Chondrocyte (in vitro differentiated cells): ENCODE data around the gene CSF1. TPM values are rescaled to one million over a fixed set of nuclear protein-coding genes. Genes with fewer than 3 reads are reported as not detected.

ENCODE experiments used
- DNase-seq: peaks from one replicate; pipeline ENCODE4 v3.0.0; 2021; ENCODE audit warnings: mixed read lengths, low spot score
- H3K27ac Mint-ChIP-seq: one replicate; pipeline ENCODE4 v1.8.0; 2021; ENCODE audit warnings: mild to moderate bottlenecking, moderate library complexity, mixed read lengths; ENCODE audit not compliant: unreplicated experiment
- H3K27me3 Mint-ChIP-seq: 2 replicates; pipeline ENCODE4 v1.8.0; 2021; ENCODE audit warnings: low read depth, mixed read lengths
- H3K36me3 Mint-ChIP-seq: 2 replicates; pipeline ENCODE4 v1.8.0; 2021; ENCODE audit warnings: low read depth, mixed read lengths
- H3K4me1 Mint-ChIP-seq: 2 replicates; pipeline ENCODE4 v1.8.0; 2021; ENCODE audit warnings: low read depth, mild to moderate bottlenecking, mixed read lengths
- H3K4me3 Mint-ChIP-seq: one replicate; pipeline ENCODE4 v1.8.0; 2021; ENCODE audit warnings: mild to moderate bottlenecking, moderate library complexity, mixed read lengths; ENCODE audit not compliant: unreplicated experiment
- H3K9me3 Mint-ChIP-seq: 2 replicates; pipeline ENCODE4 v1.8.0; 2021; ENCODE audit warnings: low read depth, mixed read lengths
- CTCF ChIP-seq: fragments of 200-600 bp; sonication (generic); IDR thresholded peaks from 2 replicates; pipeline ENCODE4 v1.5.0; 2021; ENCODE audit warnings: antibody characterized with exemption, mild to moderate bottlenecking, moderate library complexity
- total RNA-seq: library from RNA; stranded (reverse); gene quantifications from 3 replicates; pipeline ENCODE4 v1.2.1, GENCODE V29; 2021

Gene CSF1
- total RNA-seq, 1 donor from 2014 or later, result 19.8 TPM

DNA sequence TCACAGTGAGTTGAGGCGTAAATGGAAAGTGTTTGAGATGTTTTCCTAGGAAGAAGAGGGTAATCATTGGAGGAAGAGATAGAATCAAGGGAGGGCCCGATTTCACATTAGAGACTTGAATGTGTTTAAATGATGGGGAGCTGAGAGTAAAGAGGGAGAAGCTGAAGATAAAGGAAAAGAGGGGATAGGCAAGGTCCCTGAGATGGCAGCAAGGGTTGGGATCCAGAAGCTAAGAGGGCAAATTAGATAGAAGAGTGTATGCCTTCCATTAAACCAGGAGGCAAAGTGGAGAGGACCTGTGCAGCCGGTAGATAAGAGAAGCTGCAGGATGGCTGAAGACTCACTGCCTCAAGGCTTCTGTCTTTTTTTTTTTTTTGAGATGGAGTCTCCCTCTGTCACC lies 21.6 kb upstream of the CSF1 start:
- Mint-ChIP-seq H3K27me3 (no peaks in the 10 kb centered on the region), H3K4me1 (no peaks in the 10 kb centered on the region), H3K9me3 (no peaks in the 10 kb centered on the region), H3K36me3 (no peaks in the 10 kb centered on the region), H3K4me3 (no peak overlapping the region), H3K27ac (no peak overlapping the region)
- no peak for DNase-seq
- no peak for TF ChIP-seq CTCF

GRCh38 chr1:109890115-109890953 lies 20.3 kb upstream of the CSF1 start:
- Mint-ChIP-seq H3K27ac (no peak overlapping the region), H3K4me3 (no peak overlapping the region), H3K9me3 (no peaks in the 10 kb centered on the region)

GRCh38 chr1:109891930-109892329 lies 18.7 kb upstream of the CSF1 start:
- H3K27me3 Mint-ChIP-seq, result no peaks in the 10 kb centered on the region
- H3K4me3 Mint-ChIP-seq, result no peak overlapping the region
- no peak for TF ChIP-seq CTCF
- H3K9me3 Mint-ChIP-seq, result no peaks in the 10 kb centered on the region
- DNase-seq, result no peak
- H3K4me1 Mint-ChIP-seq, result no peaks in the 10 kb centered on the region
- no peaks in the 10 kb centered on the region for H3K36me3 Mint-ChIP-seq
- H3K27ac Mint-ChIP-seq, result no peak overlapping the region

More at GRCh38 chr1:109890115-109890953, 20.3 kb upstream of the CSF1 start:
- H3K27me3 Mint-ChIP-seq, result no peaks in the 10 kb centered on the region
- no peaks in the 10 kb centered on the region for H3K36me3 Mint-ChIP-seq
- H3K4me1 Mint-ChIP-seq, result no peaks in the 10 kb centered on the region
- no peak for DNase-seq
- TF ChIP-seq CTCF, result no peak

DNA sequence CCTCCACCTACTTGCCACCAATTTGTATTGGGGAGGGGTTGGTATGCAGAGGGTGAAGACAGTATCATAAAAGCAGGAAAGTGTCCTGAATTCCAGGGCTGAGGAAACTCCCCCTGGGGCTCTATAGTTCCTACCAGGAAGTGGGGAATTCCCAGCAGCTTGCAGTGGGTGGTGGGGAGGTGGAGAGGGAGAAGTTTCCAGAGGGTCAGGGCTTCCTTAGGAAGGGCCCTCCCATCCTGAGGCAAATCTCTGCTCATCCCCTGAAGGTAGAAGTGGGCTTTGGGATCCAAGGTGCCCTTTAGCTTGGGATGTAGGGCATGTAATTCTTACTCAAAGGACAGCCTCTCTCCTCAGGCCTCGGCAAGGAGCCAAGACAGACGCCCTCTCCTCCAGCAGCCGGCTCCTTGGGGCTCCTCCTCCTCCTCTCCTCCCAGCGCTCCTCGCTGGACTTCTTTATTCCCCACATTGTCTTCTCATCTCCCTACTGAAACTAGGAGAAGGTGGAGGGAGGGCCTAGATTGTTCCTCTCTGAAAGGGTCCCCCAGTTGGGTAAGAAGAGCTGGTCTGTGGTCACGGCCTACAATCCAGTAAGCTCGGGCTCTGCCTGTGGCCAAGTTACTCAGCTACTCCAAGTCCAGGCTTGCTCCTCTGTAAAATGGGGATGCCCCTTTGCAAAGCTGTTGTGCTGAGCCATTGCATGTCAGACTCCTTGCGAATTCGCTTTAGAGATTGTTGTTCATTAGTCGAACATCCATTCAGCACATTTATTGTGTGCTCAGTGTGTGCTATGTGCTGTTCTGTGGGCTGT lies 17.9 kb upstream of the CSF1 start:
- Mint-ChIP-seq H3K36me3 (no peaks in the 10 kb centered on the region), H3K4me1 (no peaks in the 10 kb centered on the region), H3K27ac (no peak overlapping the region), H3K27me3 (no peaks in the 10 kb centered on the region), H3K9me3 (no peaks in the 10 kb centered on the region), H3K4me3 (no peak overlapping the region)
- TF ChIP-seq CTCF, result no peak
- DNase-seq, result no peak

- TF ChIP-seq CTCF, result no peak
- no peak overlapping the region for H3K4me3 Mint-ChIP-seq
- H3K4me1 Mint-ChIP-seq, result no peaks in the 10 kb centered on the region
- no peaks in the 10 kb centered on the region for H3K36me3 Mint-ChIP-seq
- no peaks in the 10 kb centered on the region for H3K27me3 Mint-ChIP-seq
- DNase-seq, result no peak
- H3K27ac Mint-ChIP-seq, result no peak overlapping the region
- H3K9me3 Mint-ChIP-seq, result no peaks in the 10 kb centered on the region
Observed at GRCh38 chr1:109893532-109894171, 17.0 kb upstream of the CSF1 start.
